ENCODE results near the gene DDX59.

DNA sequence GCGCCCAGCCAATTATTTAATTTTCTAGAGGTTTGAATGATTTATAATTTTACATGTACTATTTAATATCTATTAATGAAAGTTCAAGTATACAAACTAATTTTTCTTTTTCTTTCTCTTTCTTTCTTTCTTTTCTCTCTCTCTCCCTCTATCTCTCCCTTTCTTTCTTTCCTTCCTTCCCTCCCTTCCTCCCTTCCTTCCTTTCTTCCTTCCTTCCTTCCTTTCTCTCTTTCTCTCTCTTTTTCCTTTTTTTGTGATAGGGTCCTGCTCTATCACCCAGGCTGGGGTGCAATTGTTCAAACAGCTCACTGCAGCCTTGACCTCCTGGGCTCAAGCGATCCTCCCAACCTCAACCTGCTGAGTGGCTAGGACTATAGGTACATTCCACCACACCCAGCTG lies 33.0 kb downstream of the DDX59 start:
- TF ChIP-seq, protein P1, sequence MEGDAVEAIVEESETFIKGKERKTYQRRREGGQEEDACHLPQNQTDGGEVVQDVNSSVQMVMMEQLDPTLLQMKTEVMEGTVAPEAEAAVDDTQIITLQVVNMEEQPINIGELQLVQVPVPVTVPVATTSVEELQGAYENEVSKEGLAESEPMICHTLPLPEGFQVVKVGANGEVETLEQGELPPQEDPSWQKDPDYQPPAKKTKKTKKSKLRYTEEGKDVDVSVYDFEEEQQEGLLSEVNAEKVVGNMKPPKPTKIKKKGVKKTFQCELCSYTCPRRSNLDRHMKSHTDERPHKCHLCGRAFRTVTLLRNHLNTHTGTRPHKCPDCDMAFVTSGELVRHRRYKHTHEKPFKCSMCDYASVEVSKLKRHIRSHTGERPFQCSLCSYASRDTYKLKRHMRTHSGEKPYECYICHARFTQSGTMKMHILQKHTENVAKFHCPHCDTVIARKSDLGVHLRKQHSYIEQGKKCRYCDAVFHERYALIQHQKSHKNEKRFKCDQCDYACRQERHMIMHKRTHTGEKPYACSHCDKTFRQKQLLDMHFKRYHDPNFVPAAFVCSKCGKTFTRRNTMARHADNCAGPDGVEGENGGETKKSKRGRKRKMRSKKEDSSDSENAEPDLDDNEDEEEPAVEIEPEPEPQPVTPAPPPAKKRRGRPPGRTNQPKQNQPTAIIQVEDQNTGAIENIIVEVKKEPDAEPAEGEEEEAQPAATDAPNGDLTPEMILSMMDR (IDR thresholded peaks at IDR 0.05): no peak
- TF ChIP-seq POLR2A (IDR thresholded peaks at IDR 0.05): no peak
- no peak for TF ChIP-seq POLR2AphosphoS5 (IDR thresholded peaks at IDR 0.05)
- no peak for TF ChIP-seq EP300 (IDR thresholded peaks at IDR 0.05; ENCODE audit: low read depth)

Measured in transverse colon (tissue), 4 donors.